Vagina (tissue), 2 donors: ENCODE data around the gene VSTM4.

Experiments
- CTCF ChIP-seq, 3 experiments: fragments of 450-650 bp in 2 of 3; fragments of 200-600 bp in 1 of 3; sonication (generic) in 1 of 3; IDR thresholded peaks; one replicate each; pipeline ENCODE4 v1.5.1; 2017 to 2019; ENCODE audit warnings: antibody characterized with exemption in 3 of 3, mild to moderate bottlenecking in 2 of 3, moderate library complexity in 2 of 3
- POLR2A ChIP-seq, 2 donors: fragments of 450-650 bp; IDR thresholded peaks; one replicate each; pipeline ENCODE4 v1.6.1; 2017; ENCODE audit warnings: antibody characterized with exemption in 2 of 2, mild to moderate bottlenecking in 2 of 2, moderate library complexity in 2 of 2
- POLR2AphosphoS5 ChIP-seq, 2 donors: sonication (generic); formaldehyde crosslinking; IDR thresholded peaks; one replicate each; pipeline ENCODE4 v1.9.0; 2017; ENCODE audit warnings: antibody characterized with exemption in 2 of 2, mild to moderate bottlenecking in 2 of 2, low read depth in 1 of 2; ENCODE audit not compliant: insufficient read depth in 1 of 2

- TF ChIP-seq CTCF (IDR thresholded peaks at IDR 0.05) = no peak
- no peak for TF ChIP-seq POLR2A (IDR thresholded peaks at IDR 0.05)
- no peak for TF ChIP-seq POLR2AphosphoS5 (IDR thresholded peaks at IDR 0.05; ENCODE audit: insufficient read depth in 1 of 2, low read depth in 1 of 2)
These were observed 21.2 kb upstream of the VSTM4 start for GRCh38 chr10:49136525-49136924.
